T-cell (primary cell): Measurements from ENCODE around the gene CSDE1. TPM values are rescaled to one million over a fixed set of nuclear protein-coding genes. Genes with fewer than 3 reads are reported as not detected.

Source experiments
- ATAC-seq, 4 experiments: fragments of 200-7000 bp in 3 of 4; fragments of 150-1000 bp in 1 of 4; cut with Tn5 transposase; replicated peaks in 1 of 4; 1 replicate in 3 of 4; 2 replicates in 1 of 4; pipeline ENCODE4 v1.10.0; 2021; ENCODE audit warnings: moderate library complexity in 3 of 4, mild to moderate bottlenecking in 2 of 4, moderate number of reproducible peaks in 1 of 4
- CTCF ChIA-PET, 2 donors: fragments of 300-600 bp; sonication (Branson Sonifier 250); formaldehyde crosslinking; loops; one replicate each; lab custom pipeline; 2022; ENCODE audit warnings: antibody characterized with exemption in 2 of 2; lab: Charles Lee
- POLR2A ChIA-PET, 2 donors: fragments of 300-600 bp; sonication (Branson Sonifier 250); formaldehyde crosslinking; loops; one replicate each; lab custom pipeline; 2022; ENCODE audit warnings: antibody characterized with exemption in 2 of 2; lab: Charles Lee
- DNase-seq, 35 experiments: peaks; one replicate each; pipeline versions ENCODE4 v3.0.0 to v3.0.0-alpha.2; 2013 to 2023
- H3K27ac ChIP-seq: one replicate; pipeline ENCODE4 v1.5.1; 2013; ENCODE audit warnings: low read length
- H3K27me3 ChIP-seq, 2 experiments: replicated peaks in 1 of 2; 1 replicate in 1 of 2; 2 replicates in 1 of 2; pipeline versions ENCODE4 v1.6.1 to v1.7.0; 2013; ENCODE audit warnings: low read length in 1 of 2, mixed read lengths in 1 of 2; ENCODE audit not compliant: control insufficient read depth in 2 of 2, insufficient read depth in 2 of 2; ENCODE audit errors: extremely low read depth in 1 of 2
- H3K36me3 ChIP-seq, 2 donors: 1 replicate in 1 of 2; 2 replicates in 1 of 2; pipeline versions ENCODE4 v1.6.1 to v1.7.0; 2013; ENCODE audit warnings: low read length in 1 of 2; ENCODE audit not compliant: control insufficient read depth in 2 of 2, insufficient read depth in 1 of 2; ENCODE audit errors: extremely low read depth in 1 of 2
- H3K4me1 ChIP-seq, 2 experiments: 1 replicate in 1 of 2; 2 replicates in 1 of 2; pipeline versions ENCODE4 v1.6.1 to v1.7.0; 2013; ENCODE audit warnings: low read length in 2 of 2, mixed read lengths in 1 of 2; ENCODE audit not compliant: insufficient read depth in 2 of 2, control insufficient read depth in 1 of 2; ENCODE audit errors: extremely low read depth in 1 of 2
- H3K4me3 ChIP-seq, 2 donors: 1 replicate in 1 of 2; 2 replicates in 1 of 2; pipeline versions ENCODE4 v1.5.1 to v1.7.0; 2013; ENCODE audit warnings: mild to moderate bottlenecking in 2 of 2, low read length in 1 of 2, moderate library complexity in 1 of 2; ENCODE audit not compliant: control insufficient read depth in 1 of 2; ENCODE audit errors: extremely low read depth in 1 of 2
- H3K9me3 ChIP-seq: 2 replicates; pipeline ENCODE4 v1.7.0; 2013
- H3K27ac Mint-ChIP-seq, 2 donors: one replicate each; pipeline ENCODE4 v1.8.0; 2020 to 2021; ENCODE audit warnings: mild to moderate bottlenecking in 2 of 2, mixed read lengths in 2 of 2
- H3K27me3 Mint-ChIP-seq, 2 donors: one replicate each; pipeline ENCODE4 v1.8.0; 2021 to 2022; ENCODE audit warnings: mixed read lengths in 2 of 2
- H3K36me3 Mint-ChIP-seq: one replicate; pipeline ENCODE4 v1.8.0; 2021; ENCODE audit warnings: mixed read lengths
- H3K4me1 Mint-ChIP-seq, 3 donors: one replicate each; pipeline ENCODE4 v1.8.0; 2020 to 2022; ENCODE audit warnings: mixed read lengths in 3 of 3, mild to moderate bottlenecking in 1 of 3
- H3K4me3 Mint-ChIP-seq, 3 donors: one replicate each; pipeline ENCODE4 v1.8.0; 2020 to 2022; ENCODE audit warnings: mild to moderate bottlenecking in 3 of 3, mixed read lengths in 3 of 3, moderate library complexity in 3 of 3
- H3K9me3 Mint-ChIP-seq, 3 donors: one replicate each; pipeline ENCODE4 v1.8.0; 2020 to 2022; ENCODE audit warnings: mixed read lengths in 3 of 3
- WGBS: methylation state at CpG from one replicate; pipeline ENCODE4 v1.1.5; 2013; ENCODE audit warnings: missing lambda C conversion rate; ENCODE audit not compliant: insufficient coverage; 5-methylcytosine and 5-hydroxymethylcytosine counted together
- total RNA-seq, 35 experiments: library from RNA in 6 of 35; stranded (reverse) in 6 of 35; fragments of 120-200 nt in 1 of 35; gene quantifications; one replicate each; pipeline versions ENCODE4 v1.2.1 to v1.2.4 and lab custom pipeline; 2013 to 2026

CSDE1 gene
- total RNA-seq, 5 donors from 2014 or later (not counting 1 experiment from before 2014, with no cell fraction given): 384 to 623 (median 411) TPM

- Mint-ChIP-seq H3K4me1 (peaks cover 0 to 10% (median 9%) of the 10 kb centered on the region in 3 donors), H3K27me3 (peaks cover 7 to 11% of the 10 kb centered on the region in 2 donors), H3K9me3 (no peaks in the 10 kb centered on the region), H3K4me3 (peak overlapping the region in 1 of 3 donors; percentile 94), H3K27ac (no peak overlapping the region), H3K36me3 (no peaks in the 10 kb centered on the region)
- Histone ChIP-seq H3K36me3 (no peaks in the 10 kb centered on the region), H3K27me3 (peaks cover 6 to 16% of the 10 kb centered on the region in 2 experiments), H3K9me3 (no peaks in the 10 kb centered on the region), H3K4me3 (no peak overlapping the region), H3K4me1 (peaks cover 0 to 11% of the 10 kb centered on the region in 2 experiments), H3K27ac (no peak overlapping the region)
- ATAC-seq (no peak), DNase-seq (no peak)
- ChIA-PET CTCF (interaction anchor here in 1 of 2 donors (1.2 kb wide), 1 partner anchor 17 kb away, joined by 3 read pairs; no protein-coding TSS in a partner anchor), POLR2A (no interaction called here)
- WGBS: 71% methylated on average over 1 of the region's 4 CpGs
Measured at GRCh38 chr1:114668373-114668772, 89.4 kb downstream of the CSDE1 start.

- peaks cover 5 to 16% of the 10 kb centered on the region in 2 experiments for H3K27me3 ChIP-seq
- no peak overlapping the region for H3K27ac ChIP-seq
- peaks cover 0 to 11% of the 10 kb centered on the region in 2 experiments for H3K4me1 ChIP-seq
- H3K9me3 Mint-ChIP-seq: no peaks in the 10 kb centered on the region
- ATAC-seq (no peak), DNase-seq (no peak)
- H3K4me3 ChIP-seq: no peak overlapping the region
- H3K27ac Mint-ChIP-seq: no peak overlapping the region
- ChIA-PET POLR2A (no interaction called here), CTCF (no interaction called here)
- H3K4me3 Mint-ChIP-seq: no peak overlapping the region
- H3K36me3 Mint-ChIP-seq: no peaks in the 10 kb centered on the region
- WGBS: 83% methylated on average over 1 of the region's 3 CpGs
- peaks cover 7 to 14% of the 10 kb centered on the region in 2 donors for H3K27me3 Mint-ChIP-seq
- no peaks in the 10 kb centered on the region for H3K9me3 ChIP-seq
- peaks cover 0 to 10% (median 9%) of the 10 kb centered on the region in 3 donors for H3K4me1 Mint-ChIP-seq
- no peaks in the 10 kb centered on the region for H3K36me3 ChIP-seq
Measured at GRCh38 chr1:114666954-114667353, 90.8 kb downstream of the CSDE1 start.

Other genes with a start within 250 kb of the CSDE1 start
- gene TRIM33, start 246.8 kb downstream of the CSDE1 start, total RNA-seq: 10 to 100 TPM; 41.6 to 60.6 (median 47.3) TPM
- 10 to 100 TPM; 29.6 to 77.7 (median 32.4) TPM for gene BCAS2, start 176.4 kb downstream of the CSDE1 start, total RNA-seq
- gene DENND2C, start 87.9 kb downstream of the CSDE1 start, total RNA-seq: 1 to 10 TPM in 1 of 5 donors, under 1 TPM in 4; 0.61 to 1.5 (median 0.79) TPM
- gene AMPD1, start 62.4 kb downstream of the CSDE1 start, total RNA-seq: under 1 TPM in 1 of 5 donors, not detected in 4; 0.33 TPM
- 10 to 100 TPM; 19.9 to 29.7 (median 22.1) TPM for gene NRAS, start 41.2 kb downstream of the CSDE1 start, total RNA-seq
- 10 to 100 TPM; 46.4 to 51.2 (median 49.0) TPM for gene SIKE1, start 22.7 kb upstream of the CSDE1 start, total RNA-seq
- not detected for gene SYCP1, start 96.9 kb upstream of the CSDE1 start, total RNA-seq